ENCODE measurements around the gene FMN2. TPM values are rescaled to one million over a fixed set of nuclear protein-coding genes. Genes with fewer than 3 reads are reported as not detected.

FMN2 gene
- total RNA-seq, 1 experiment from 2014 or later, result 4.6 TPM

DNA sequence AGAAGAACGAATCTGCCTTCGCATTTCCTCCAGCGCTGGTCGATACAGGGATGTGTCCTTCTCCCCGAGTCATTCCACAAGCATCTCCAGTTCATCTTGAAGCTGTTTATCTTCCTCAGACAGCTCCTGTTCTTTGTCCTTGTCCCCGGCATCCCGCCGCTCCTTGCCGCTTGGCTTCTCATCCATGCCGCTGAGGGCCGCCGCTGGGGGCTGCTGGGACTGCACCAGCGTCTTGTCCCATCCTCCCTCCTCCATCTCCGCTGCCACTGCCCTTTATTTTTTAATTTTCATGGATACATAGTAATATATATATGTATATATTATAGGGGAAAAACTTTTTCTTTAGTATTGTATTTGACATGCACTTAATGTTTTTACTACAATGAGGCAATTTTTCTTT, 53.4 kb downstream of the FMN2 start:
- TF ChIP-seq EZH2phosphoT487 (IDR thresholded peaks at IDR 0.05; ENCODE audit: borderline replicate concordance, low read length) (no peak), EZH2 (IDR thresholded peaks at IDR 0.05; ENCODE audit: low read length, unreplicated experiment) (no peak)
- Histone ChIP-seq H2AFZ (ENCODE audit: low read length) (no peak overlapping the region), H3K4me1 (ENCODE audit: insufficient read depth, low read length) (no peaks in the 10 kb centered on the region), H3K4me3 (ENCODE audit: low read length) (no peak overlapping the region), H3K4me2 (ENCODE audit: low read length) (no peak overlapping the region), H3K27me3 (ENCODE audit: low read length) (no peaks in the 10 kb centered on the region), H3K79me2 (ENCODE audit: low read length) (no peaks in the 10 kb centered on the region), H3K9ac (ENCODE audit: low read length) (no peak overlapping the region), H3K27ac (ENCODE audit: low read length) (no peak overlapping the region), H3K9me2 (replicated peaks; ENCODE audit: low read length) (no peaks in the 10 kb centered on the region), H3F3A (ENCODE audit: low read length, unreplicated experiment) (no peaks in the 10 kb centered on the region), H4K20me1 (ENCODE audit: low read length) (no peaks in the 10 kb centered on the region), H3K36me3 (ENCODE audit: low read depth, low read length) (no peaks in the 10 kb centered on the region), H3K9me3 (ENCODE audit: low read length) (no peaks in the 10 kb centered on the region)
- intact Hi-C loops (cut with micrococcal nuclease), result no loop called here
- ATAC-seq (no peak), DNase-seq (no peak)
- POLR2A ChIA-PET (ENCODE audit: unreplicated experiment), result no interaction called here
- CTCF ChIA-PET, result interaction anchor here (0.7 kb wide), 1 partner anchor 38 kb away, joined by 7 read pairs; no protein-coding TSS in a partner anchor
- no TSS peak for BruUV-seq (replicated peaks)

DNA sequence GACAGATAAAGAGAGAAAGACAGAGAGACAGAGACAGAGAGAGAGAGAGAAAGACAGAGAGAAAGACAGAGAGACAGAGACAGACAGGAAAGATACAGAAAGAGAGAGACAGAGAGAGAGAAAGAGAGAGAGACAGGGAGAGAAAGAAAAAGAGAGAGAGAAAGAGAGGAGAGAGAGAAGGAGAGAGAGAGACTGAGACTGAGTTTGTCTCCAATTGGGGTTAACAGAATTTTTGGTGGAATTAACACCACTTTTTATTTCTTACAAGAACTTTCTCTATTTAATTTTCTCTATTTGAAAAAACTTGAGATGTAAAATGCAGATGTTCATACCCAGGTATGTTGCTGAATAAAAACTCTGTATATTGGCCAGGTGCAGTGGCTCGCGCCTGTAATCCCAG, 56.6 kb downstream of the FMN2 start:
- CTCF ChIA-PET, result interaction anchor here (1.2 kb wide), 1 partner anchor 12 kb away, joined by 6 read pairs; no protein-coding TSS in a partner anchor
- no peak overlapping the region for H2AFZ ChIP-seq (ENCODE audit: low read length)

DNA sequence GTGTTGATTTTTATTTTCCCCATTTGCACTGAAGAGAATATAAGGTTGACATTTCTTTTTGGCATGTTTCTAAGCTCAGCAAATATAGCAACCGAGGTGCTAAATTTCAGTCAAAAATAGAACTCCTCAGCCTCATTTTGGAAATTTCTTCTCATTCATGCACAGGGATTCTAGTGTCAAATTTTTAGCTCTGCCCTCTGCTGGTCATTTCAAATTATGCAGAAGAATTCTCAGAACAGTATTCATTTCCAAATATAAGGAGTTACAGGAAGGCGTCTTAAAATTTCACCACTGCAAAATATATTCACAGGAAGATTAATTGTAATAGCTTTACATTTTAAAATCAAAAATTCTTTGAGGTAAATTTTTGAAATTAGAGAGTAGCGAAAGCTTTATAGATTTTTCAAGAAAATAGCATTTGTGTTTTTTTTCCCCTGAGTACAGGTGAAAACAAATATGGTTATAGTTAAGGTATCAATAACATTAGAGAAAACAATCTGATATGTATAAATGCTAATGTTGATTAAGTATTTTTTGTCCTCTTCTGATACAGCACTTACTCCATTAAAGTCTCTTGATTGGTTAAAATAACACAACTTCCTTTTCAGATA, 57.9 kb downstream of the FMN2 start:
- Histone ChIP-seq H3K4me1 (ENCODE audit: insufficient read depth, low read length) (peaks cover 9% of the 10 kb centered on the region), H3F3A (ENCODE audit: low read length, unreplicated experiment) (no peaks in the 10 kb centered on the region), H3K79me2 (ENCODE audit: low read length) (no peaks in the 10 kb centered on the region), H3K4me3 (ENCODE audit: low read length) (no peak overlapping the region), H3K36me3 (ENCODE audit: low read depth, low read length) (no peaks in the 10 kb centered on the region), H2AFZ (ENCODE audit: low read length) (no peak overlapping the region), H3K9me3 (ENCODE audit: low read length) (no peaks in the 10 kb centered on the region), H4K20me1 (ENCODE audit: low read length) (no peaks in the 10 kb centered on the region), H3K27ac (ENCODE audit: low read length) (no peak overlapping the region), H3K9me2 (replicated peaks; ENCODE audit: low read length) (no peaks in the 10 kb centered on the region), H3K9ac (ENCODE audit: low read length) (no peak overlapping the region), H3K4me2 (ENCODE audit: low read length) (no peak overlapping the region), H3K27me3 (ENCODE audit: low read length) (no peaks in the 10 kb centered on the region)
- POLR2A ChIA-PET (ENCODE audit: unreplicated experiment), result no interaction called here
- CTCF ChIA-PET, result interaction anchor here (0.5 to 1.2 kb wide), 4 partner anchors 13 to 122 kb away, joined by 3 to 6 read pairs (median 4); no protein-coding TSS in a partner anchor
- no TSS peak for BruUV-seq (replicated peaks)
- DNase-seq, result peak; percentile 82
- intact Hi-C loops (cut with micrococcal nuclease), result loop anchor here (1.0 to 2.0 kb wide), 4 partner anchors 43 to 122 kb away; no protein-coding TSS in a partner anchor
- TF ChIP-seq EZH2phosphoT487 (IDR thresholded peaks at IDR 0.05; ENCODE audit: borderline replicate concordance, low read length) (no peak), EZH2 (IDR thresholded peaks at IDR 0.05; ENCODE audit: low read length, unreplicated experiment) (no peak)
- TF ChIP-seq, protein P1, sequence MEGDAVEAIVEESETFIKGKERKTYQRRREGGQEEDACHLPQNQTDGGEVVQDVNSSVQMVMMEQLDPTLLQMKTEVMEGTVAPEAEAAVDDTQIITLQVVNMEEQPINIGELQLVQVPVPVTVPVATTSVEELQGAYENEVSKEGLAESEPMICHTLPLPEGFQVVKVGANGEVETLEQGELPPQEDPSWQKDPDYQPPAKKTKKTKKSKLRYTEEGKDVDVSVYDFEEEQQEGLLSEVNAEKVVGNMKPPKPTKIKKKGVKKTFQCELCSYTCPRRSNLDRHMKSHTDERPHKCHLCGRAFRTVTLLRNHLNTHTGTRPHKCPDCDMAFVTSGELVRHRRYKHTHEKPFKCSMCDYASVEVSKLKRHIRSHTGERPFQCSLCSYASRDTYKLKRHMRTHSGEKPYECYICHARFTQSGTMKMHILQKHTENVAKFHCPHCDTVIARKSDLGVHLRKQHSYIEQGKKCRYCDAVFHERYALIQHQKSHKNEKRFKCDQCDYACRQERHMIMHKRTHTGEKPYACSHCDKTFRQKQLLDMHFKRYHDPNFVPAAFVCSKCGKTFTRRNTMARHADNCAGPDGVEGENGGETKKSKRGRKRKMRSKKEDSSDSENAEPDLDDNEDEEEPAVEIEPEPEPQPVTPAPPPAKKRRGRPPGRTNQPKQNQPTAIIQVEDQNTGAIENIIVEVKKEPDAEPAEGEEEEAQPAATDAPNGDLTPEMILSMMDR (conservative IDR thresholded peaks at IDR 0.05; ENCODE audit: low read depth, low read length), result peak; percentile 91
- ATAC-seq, result peak; percentile 75

More for the DNA sequence above, 56.6 kb downstream of the FMN2 start:
- no peak overlapping the region for H3K27ac ChIP-seq (ENCODE audit: low read length)
- H3K9ac ChIP-seq (ENCODE audit: low read length), result no peak overlapping the region
- POLR2A ChIA-PET (ENCODE audit: unreplicated experiment), result no interaction called here
- H3K4me1 ChIP-seq (ENCODE audit: insufficient read depth, low read length), result peaks cover 9% of the 10 kb centered on the region
- BruUV-seq (replicated peaks), result no TSS peak
- H3K4me3 ChIP-seq (ENCODE audit: low read length), result no peak overlapping the region
- H3K79me2 ChIP-seq (ENCODE audit: low read length), result no peaks in the 10 kb centered on the region
- H3K9me3 ChIP-seq (ENCODE audit: low read length), result no peaks in the 10 kb centered on the region
- no peaks in the 10 kb centered on the region for H3K27me3 ChIP-seq (ENCODE audit: low read length)
- H3K9me2 ChIP-seq (replicated peaks; ENCODE audit: low read length), result no peaks in the 10 kb centered on the region
- no peak for TF ChIP-seq EZH2phosphoT487 (IDR thresholded peaks at IDR 0.05; ENCODE audit: borderline replicate concordance, low read length)
- no peak for TF ChIP-seq EZH2 (IDR thresholded peaks at IDR 0.05; ENCODE audit: low read length, unreplicated experiment)
- TF ChIP-seq, protein P1 (conservative IDR thresholded peaks at IDR 0.05; ENCODE audit: low read depth, low read length), result no peak
- no peaks in the 10 kb centered on the region for H3F3A ChIP-seq (ENCODE audit: low read length, unreplicated experiment)
- intact Hi-C loops (cut with micrococcal nuclease), result loop anchor here (2.0 kb wide), 2 partner anchors 42 to 54 kb away; no protein-coding TSS in a partner anchor
- ATAC-seq, result no peak
- no peaks in the 10 kb centered on the region for H3K36me3 ChIP-seq (ENCODE audit: low read depth, low read length)
- H4K20me1 ChIP-seq (ENCODE audit: low read length), result no peaks in the 10 kb centered on the region
- no peak overlapping the region for H3K4me2 ChIP-seq (ENCODE audit: low read length)
- no peak for DNase-seq

Data from PC-3 (cell line).